ENCODE measurements around the gene ARHGEF7. TPM values are rescaled to one million over a fixed set of nuclear protein-coding genes. Genes with fewer than 3 reads are reported as not detected.

ARHGEF7 gene
- total RNA-seq, 2 donors from 2014 or later = 46.7 to 50.7 TPM

- no peak overlapping the region for H3K4me3 ChIP-seq
- no peaks in the 10 kb centered on the region for H3K4me1 ChIP-seq
- H3K9me3 ChIP-seq = no peaks in the 10 kb centered on the region
- H3K27me3 ChIP-seq = peaks cover 4% of the 10 kb centered on the region
- H3K27ac ChIP-seq = no peak overlapping the region
- no peak for TF ChIP-seq CTCF (IDR thresholded peaks at IDR 0.05)
- intact Hi-C loops (cut with DNase I) = no loop called here
- no peak overlapping the region for H3K9ac ChIP-seq (ENCODE audit: low read depth in 2 of 2, low read length in 2 of 2)
- no peak for DNase-seq
- H3K36me3 ChIP-seq = no peaks in the 10 kb centered on the region
Measured at GRCh38 chr13:111090169-111090568, 24.9 kb upstream of the ARHGEF7 start.

GRCh38 chr13:111092685-111093084, 22.4 kb upstream of the ARHGEF7 start:
- DNase-seq = no peak
- H3K36me3 ChIP-seq = no peaks in the 10 kb centered on the region
- intact Hi-C loops (cut with DNase I) = no loop called here
- H3K4me1 ChIP-seq = no peaks in the 10 kb centered on the region
- no peak overlapping the region for H3K27ac ChIP-seq
- peaks cover 4% of the 10 kb centered on the region for H3K27me3 ChIP-seq
- TF ChIP-seq CTCF (IDR thresholded peaks at IDR 0.05) = no peak
- no peak overlapping the region for H3K4me3 ChIP-seq
- H3K9me3 ChIP-seq = no peaks in the 10 kb centered on the region
- H3K9ac ChIP-seq (ENCODE audit: low read depth in 2 of 2, low read length in 2 of 2) = no peak overlapping the region

- no peaks in the 10 kb centered on the region for H3K9me3 ChIP-seq
- intact Hi-C loops (cut with DNase I) = no loop called here
- no peaks in the 10 kb centered on the region for H3K4me1 ChIP-seq
- H3K27me3 ChIP-seq = peaks cover 4% of the 10 kb centered on the region
- no peak for DNase-seq
- H3K27ac ChIP-seq = no peak overlapping the region
- no peaks in the 10 kb centered on the region for H3K36me3 ChIP-seq
- no peak for TF ChIP-seq CTCF (IDR thresholded peaks at IDR 0.05)
- no peak overlapping the region for H3K9ac ChIP-seq (ENCODE audit: low read depth in 2 of 2, low read length in 2 of 2)
- no peak overlapping the region for H3K4me3 ChIP-seq
Measured at GRCh38 chr13:111093136-111093535, 22.0 kb upstream of the ARHGEF7 start.

GRCh38 chr13:111093634-111094033, 21.5 kb upstream of the ARHGEF7 start:
- Histone ChIP-seq H3K9me3 (no peaks in the 10 kb centered on the region), H3K36me3 (no peaks in the 10 kb centered on the region), H3K4me3 (no peak overlapping the region), H3K27me3 (peaks cover 4% of the 10 kb centered on the region), H3K4me1 (no peaks in the 10 kb centered on the region), H3K9ac (ENCODE audit: low read depth in 2 of 2, low read length in 2 of 2) (no peak overlapping the region), H3K27ac (no peak overlapping the region)
- no peak for DNase-seq
- intact Hi-C loops (cut with DNase I) = no loop called here
- TF ChIP-seq CTCF (IDR thresholded peaks at IDR 0.05) = no peak

GRCh38 chr13:111095031-111095840, 19.9 kb upstream of the ARHGEF7 start:
- Histone ChIP-seq H3K9ac (ENCODE audit: low read depth in 2 of 2, low read length in 2 of 2) (no peak overlapping the region), H3K9me3 (no peaks in the 10 kb centered on the region), H3K4me3 (no peak overlapping the region), H3K27ac (no peak overlapping the region), H3K27me3 (peaks cover 4% of the 10 kb centered on the region), H3K4me1 (no peaks in the 10 kb centered on the region), H3K36me3 (no peaks in the 10 kb centered on the region)
- no peak for DNase-seq
- TF ChIP-seq CTCF (IDR thresholded peaks at IDR 0.05) = no peak
- intact Hi-C loops (cut with DNase I) = no loop called here
